ENCODE measurements around the gene EMSY.

DNA sequence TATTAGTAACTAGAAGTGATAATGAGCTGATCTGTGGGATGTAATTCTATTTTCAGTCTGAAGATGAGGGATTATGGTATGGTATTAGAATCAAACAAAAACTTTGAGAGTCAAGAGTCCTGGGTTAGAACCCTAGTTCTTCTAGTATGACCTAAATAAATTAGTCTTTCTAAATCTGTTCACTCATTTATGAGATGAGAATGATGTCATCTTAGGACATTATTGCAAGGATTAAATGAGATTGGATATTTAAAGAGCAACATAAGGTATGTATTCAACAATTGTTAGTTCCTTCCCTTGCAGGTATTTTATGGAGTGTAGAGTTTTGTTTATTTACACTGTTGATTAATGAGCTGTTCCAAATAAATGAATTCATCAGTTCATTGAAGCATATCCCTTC lies 21.8 kb downstream of the EMSY start:
- no peak for TF ChIP-seq POLR2A (IDR thresholded peaks at IDR 0.05; ENCODE audit: low read length)
- TF ChIP-seq GATA1 (IDR thresholded peaks at IDR 0.05; ENCODE audit: low read depth, low read length), result no peak

Data from erythroblast (primary cell).